ENCODE results near the gene CAMLG.
"Not testable (repeated sequence)": the region's sequence is repeated elsewhere in the genome, so short reads cannot be mapped to it uniquely, and the experiment has no call there.

Gene CAMLG

DNA sequence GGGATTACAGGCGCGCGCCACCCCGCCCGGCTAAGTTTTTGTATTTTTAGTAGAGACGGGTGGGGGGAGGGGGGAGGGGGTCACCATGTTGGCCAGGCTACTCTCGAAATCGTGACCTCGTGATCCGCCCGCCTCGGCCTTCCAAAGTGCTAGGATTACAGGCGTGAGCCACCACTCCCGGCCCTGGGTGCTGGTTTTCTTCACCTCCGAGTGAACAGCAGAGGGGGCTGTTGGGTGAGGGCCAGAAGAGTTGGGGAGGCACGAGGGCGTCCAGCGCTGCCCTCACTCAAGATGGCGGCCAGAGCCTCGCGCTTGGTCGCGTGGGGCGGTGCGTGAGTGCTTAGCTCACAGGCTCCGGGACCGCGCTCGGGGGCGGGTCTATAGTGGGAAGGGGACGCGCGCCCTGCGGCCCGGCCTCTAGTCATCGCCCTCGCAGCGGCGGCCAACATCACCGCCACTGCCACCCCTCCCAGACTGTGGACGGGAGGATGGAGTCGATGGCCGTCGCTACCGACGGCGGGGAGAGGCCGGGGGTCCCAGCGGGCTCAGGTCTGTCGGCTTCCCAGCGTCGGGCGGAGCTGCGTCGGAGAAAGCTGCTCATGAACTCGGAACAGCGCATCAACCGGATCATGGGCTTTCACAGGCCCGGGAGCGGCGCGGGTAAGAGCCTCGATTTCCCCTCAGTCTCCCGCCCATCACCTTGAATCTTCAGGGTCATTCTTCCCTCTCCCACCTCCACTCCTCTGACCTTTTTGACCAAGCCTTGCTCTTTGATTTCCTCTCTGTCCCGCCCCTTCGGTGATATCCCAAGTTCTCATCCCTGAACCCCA lies at the start of gene CAMLG:
TSS of gene CAMLG (plus strand) at position 416 of the 830 bp plus-strand sequence. CDS start at position 489, 73 bp downstream.
- peak; percentile 97 for DNase-seq (ENCODE audit: low read depth)

GRCh38 chr5:134690144-134690543 lies 48.2 kb upstream of the CAMLG start:
- not testable (repeated sequence) for DNase-seq (ENCODE audit: low read depth)

GRCh38 chr5:134692722-134693121 lies 45.6 kb upstream of the CAMLG start:
- DNase-seq (ENCODE audit: low read depth): no peak

- DNase-seq (ENCODE audit: low read depth): no peak
These were observed 30.0 kb upstream of the CAMLG start for GRCh38 chr5:134708301-134708700.

DNA sequence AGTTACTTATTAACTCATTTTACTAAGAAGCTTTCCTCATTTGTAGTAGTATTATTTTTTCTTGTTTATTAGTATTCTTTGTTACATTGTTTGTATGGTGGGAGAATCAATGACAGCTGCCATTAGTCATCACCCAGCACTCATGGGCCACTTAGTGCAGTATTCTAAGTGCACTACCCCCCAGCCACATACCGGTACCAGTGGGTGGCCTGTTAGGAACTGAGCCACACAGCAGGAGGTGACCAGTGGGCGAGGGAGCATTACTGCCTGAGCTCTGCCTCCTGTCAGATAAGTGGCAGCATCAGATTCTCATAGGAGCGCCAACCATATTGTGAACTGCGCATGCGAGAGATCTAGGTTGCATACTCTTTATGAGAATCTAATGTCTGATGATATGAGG lies 24.2 kb upstream of the CAMLG start:
- DNase-seq (ENCODE audit: low read depth): no peak

DNA sequence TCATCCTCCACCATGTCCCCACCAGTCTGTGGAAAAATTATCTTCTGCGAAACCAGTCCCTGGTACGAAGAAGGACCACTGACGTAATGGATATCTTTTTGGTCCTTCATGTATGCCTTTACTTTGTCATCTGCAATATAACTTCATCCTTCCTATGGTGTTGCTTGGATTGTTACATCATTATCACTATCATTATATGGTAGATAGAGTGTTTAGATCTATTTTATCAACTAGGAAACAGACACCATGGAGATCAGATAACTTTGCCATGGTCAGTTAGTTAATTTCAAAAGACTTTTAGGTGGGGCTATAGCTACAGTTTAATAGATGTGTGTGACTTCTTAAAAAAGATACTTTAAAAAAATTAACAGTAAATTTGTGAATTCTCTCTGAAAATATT lies 23.8 kb upstream of the CAMLG start:
- no peak for DNase-seq (ENCODE audit: low read depth)

- not testable (repeated sequence) for DNase-seq (ENCODE audit: low read depth)
These were observed 22.9 kb upstream of the CAMLG start for GRCh38 chr5:134715466-134715865.

DNA sequence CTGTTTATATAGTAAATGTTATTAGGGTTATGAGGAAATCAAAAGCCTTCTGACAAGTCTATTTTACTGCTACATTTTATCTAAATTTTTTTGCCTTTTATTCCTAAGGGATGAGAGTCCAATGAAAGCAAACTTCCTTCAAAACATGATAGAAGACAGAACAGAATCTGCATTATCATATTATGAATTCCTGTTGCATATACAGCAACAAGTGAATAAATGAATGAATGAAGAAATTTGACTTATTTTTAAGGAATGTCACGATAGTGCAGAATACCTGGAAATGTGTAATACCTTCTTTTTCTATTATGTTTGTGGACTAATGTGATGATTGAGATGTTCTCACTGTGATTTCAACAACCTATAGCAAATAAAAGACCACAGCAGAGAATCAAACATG lies 13.5 kb upstream of the CAMLG start:
- DNase-seq (ENCODE audit: low read depth): no peak

DNA sequence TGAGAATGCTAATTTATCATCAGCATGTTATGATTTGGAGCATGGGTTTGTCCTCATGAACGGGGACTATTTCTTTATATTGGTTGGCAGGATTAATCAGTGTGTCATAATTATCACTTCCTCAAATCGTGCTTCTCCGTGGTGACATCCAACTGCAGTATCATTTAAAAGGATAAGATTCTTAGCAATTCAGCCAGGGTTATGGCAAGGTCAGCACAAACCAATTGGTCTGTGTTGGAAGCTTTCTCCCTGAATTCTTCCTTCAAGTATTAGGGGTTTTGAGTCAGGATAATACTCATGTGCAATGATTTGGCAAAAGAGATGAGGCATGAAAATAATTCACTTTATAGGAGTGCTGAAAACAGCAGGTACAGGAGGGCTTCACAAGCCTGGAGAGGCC lies 5.5 kb upstream of the CAMLG start:
- no peak for DNase-seq (ENCODE audit: low read depth)

DNA sequence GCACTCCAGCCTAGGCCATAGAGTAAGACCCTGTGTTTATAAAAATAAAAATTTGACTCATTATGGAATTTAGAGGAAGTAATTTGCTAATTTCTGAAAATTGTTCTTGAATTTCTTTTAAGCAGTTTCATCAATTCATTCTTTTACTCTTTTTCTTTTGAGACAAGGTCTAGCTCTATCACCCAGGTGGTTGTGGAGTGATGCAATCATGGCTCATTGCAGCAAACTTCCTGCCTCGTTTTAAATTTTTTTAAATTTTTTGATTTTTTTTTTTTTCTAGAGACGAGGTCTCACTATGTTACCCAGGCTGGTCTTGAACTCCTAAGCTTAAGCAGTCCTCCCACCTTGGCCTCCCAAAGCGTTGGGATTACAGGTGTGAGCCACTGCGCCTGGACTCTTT lies 3.1 kb upstream of the CAMLG start:
- no peak for DNase-seq (ENCODE audit: low read depth)

- DNase-seq (ENCODE audit: low read depth): no peak
These were observed 2.1 kb upstream of the CAMLG start for GRCh38 chr5:134736173-134736812.

DNA sequence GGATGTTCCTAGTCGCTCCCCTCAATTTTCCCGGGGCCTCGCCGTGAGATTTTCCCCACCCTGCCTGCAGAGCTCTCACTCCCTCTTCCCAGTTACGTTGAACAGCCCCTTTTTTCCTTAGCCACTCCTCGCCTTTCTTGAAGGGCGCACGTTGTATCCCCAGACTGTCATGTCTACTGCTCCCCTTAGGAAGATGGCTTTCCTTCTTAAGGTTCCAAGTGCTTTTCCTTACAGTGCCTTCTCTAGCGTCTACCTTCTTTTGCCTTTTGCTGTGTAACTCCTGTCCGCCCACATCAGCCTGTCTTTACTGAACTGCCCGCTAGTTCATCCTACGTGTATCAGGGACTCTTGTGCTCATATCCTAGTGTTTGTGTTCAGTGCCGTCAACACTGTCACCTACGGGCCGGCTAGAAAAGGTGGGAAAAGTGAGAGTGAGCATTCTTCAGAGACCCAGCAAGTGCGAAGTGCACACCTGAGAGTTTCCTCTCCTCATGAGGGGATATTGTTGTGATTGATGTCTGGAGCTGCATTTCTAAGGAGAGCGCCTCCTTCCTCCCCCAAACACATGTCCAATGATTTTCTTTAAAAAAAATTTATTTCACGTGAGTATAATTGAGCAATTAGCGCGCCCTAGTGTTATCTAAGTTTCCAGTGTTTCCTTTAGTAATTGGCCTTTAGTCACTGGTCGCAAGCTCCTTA lies 764 bp downstream of the CAMLG start:
- peak; percentile 1 for DNase-seq (ENCODE audit: low read depth)

GRCh38 chr5:134741052-134741451 lies 2.7 kb downstream of the CAMLG start:
- no peak for DNase-seq (ENCODE audit: low read depth)

- DNase-seq (ENCODE audit: low read depth): no peak
These were observed 3.8 kb downstream of the CAMLG start for GRCh38 chr5:134742134-134742533.

DNA sequence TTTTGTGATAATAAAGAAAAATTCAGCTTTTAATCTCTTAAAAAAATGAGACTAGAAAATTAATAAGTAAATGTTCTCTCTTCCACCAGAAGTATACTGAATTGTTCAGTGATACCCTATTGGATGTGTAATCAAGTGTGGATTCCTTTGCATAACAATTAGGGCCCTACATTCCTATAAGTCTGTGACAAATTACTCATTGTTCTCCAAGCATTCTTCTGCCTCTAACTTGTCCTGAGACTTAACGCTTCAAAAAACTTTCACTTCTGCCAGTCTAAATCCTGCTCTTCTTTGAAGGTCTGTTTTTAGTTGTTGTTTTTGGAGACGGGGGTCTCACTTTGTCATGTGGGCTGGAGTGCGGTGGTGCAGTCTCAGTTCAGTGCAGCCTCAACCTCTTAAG lies 11.1 kb downstream of the CAMLG start:
- DNase-seq (ENCODE audit: low read depth): no peak

GRCh38 chr5:134758176-134758503 lies 19.8 kb downstream of the CAMLG start:
- DNase-seq (ENCODE audit: low read depth): no peak

DNA sequence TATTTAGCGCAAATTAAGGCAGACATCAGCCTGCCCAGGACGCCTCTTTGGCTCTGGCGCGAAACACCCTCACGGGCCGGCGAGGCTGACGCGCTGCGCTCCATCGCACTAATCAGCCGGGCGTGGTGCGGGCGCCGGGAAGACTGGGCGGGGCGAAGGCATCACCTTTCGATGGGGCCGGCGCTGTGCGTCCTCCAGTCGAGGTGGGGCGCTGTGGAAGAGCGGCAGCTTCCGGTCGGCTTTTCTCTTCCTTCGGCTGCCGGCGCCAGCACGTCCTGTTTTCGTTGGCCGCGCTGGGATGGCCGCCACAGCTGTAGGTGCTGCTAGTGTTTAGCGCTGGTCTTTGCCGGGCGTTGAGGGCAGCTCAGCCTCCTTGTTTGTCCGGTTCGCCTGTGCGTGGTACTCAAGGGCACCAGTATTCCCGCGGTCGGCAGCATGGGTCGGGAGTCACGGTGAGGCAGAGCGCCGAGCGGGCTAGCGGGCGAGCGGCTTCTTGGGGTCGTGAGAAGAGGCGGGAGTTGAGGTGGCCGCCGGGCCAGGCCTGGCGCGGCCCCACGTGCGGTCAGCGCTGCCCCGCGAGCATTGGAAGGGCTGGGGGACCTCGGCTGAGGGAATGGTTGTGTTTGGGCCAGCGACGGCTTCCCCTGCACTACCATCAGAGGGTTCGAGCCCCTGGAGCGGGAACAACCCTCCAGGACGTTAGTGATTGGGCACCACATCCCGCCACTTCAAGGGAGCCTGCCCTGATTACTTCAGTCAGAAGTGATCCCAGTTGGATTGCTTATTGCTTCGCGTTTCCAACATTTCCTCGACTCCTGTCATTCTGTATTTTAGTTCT lies 20.4 kb downstream of the CAMLG start, which contains the start of gene DDX46:
TSS of gene DDX46 (plus strand) at position 276 of the 838 bp plus-strand sequence. CDS start at position 436, 160 bp downstream.
- peak; percentile 92 for DNase-seq (ENCODE audit: low read depth)

- DNase-seq (ENCODE audit: low read depth): not testable (repeated sequence)
These were observed 29.4 kb downstream of the CAMLG start for GRCh38 chr5:134767528-134768291.

DNA sequence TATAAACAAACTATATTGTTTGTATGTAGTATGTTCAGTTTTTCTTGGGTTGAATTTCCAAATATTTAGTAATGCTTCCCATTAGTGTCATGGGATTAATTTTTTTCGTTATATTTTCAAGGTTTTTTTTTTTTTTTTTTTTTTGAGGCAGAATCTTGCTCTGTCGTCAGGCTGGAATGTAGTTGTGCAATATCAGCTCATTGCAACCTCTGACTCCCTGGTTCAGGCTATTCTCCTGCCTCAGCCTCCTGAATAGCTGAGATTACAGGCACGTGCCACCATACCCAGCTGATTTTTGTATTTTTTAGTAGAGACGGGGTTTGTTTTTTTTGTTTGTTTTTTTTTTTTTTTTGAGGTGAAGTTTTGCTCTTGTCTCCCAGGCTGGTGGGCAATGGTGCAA lies 30.9 kb downstream of the CAMLG start:
- DNase-seq (ENCODE audit: low read depth): no peak

- no peak for DNase-seq (ENCODE audit: low read depth)
These were observed 34.2 kb downstream of the CAMLG start for GRCh38 chr5:134772461-134773125.

DNA sequence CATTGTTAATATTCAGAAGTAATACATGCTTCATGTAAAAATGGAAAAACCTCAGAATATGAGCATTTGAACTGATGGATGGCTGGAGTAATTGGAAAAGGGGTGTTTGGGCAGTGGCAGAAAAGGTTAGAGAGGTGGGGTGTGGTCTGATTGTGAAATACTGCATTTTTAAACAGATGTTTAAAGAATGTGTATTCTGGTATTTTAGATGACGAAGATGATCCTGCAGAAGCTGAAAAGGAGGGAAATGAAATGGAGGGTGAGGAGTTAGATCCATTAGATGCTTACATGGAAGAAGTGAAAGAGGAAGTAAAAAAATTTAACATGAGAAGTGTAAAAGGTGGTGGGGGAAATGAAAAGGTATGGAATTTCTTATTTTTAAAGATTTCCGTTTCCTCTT lies 39.0 kb downstream of the CAMLG start:
- no peak for DNase-seq (ENCODE audit: low read depth)
